BE2C (cell line): Measurements from ENCODE around the gene ASAP3.

Experiments used
- DNase-seq: peaks from one replicate; pipeline ENCODE4 v3.0.0-alpha.2; 2020
- H3K27me3 ChIP-seq: fragments of 250-450 bp; sonication (Bioruptor Pico); 2 replicates; pipeline ENCODE4 v1.5.1; 2020; ENCODE audit warnings: mild to moderate bottlenecking
- H3K36me3 ChIP-seq: fragments of 250-450 bp; sonication (Bioruptor Pico); 2 replicates; pipeline ENCODE4 v1.5.1; 2020; ENCODE audit warnings: mild to moderate bottlenecking
- H3K4me1 ChIP-seq: fragments of 250-450 bp; sonication (Bioruptor Pico); 2 replicates; pipeline ENCODE4 v1.5.1; 2020
- H3K4me3 ChIP-seq: 2 replicates; pipeline ENCODE4 v1.5.1; 2011; ENCODE audit warnings: low read depth, low read length
- H3K9me3 ChIP-seq: fragments of 250-450 bp; sonication (Bioruptor Pico); 2 replicates; pipeline ENCODE4 v1.5.1; 2020
- TF ChIP-seq, protein P1 (sequence below): IDR thresholded peaks from 2 replicates; pipeline ENCODE4 v1.5.1; 2012; ENCODE audit warnings: mild to moderate bottlenecking, low read depth, low read length

Gene ASAP3

DNA sequence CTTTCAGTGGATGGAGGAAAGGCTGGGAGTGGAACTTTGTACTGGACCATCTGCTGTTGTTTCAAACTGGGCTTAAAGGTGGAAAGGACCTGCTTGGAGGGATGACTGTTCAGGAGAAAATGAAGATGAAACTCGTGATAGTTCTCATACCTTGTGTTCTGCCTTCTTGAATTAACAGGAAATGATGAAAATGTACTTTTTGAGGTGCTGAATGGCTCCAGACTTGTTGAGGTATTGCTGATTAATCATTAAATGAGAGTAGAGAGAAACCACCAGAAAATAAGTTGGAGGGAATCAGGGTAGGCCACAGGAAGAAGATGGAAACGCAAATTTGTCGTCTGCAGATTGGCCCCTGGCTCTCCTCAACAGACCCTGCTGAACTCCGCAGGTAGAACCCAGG, 88.1 kb downstream of the ASAP3 start:
- Histone ChIP-seq H3K36me3 (no peaks in the 10 kb centered on the region), H3K4me3 (no peak overlapping the region), H3K4me1 (peaks cover 11% of the 10 kb centered on the region), H3K9me3 (no peaks in the 10 kb centered on the region), H3K27me3 (no peaks in the 10 kb centered on the region)
- TF ChIP-seq, protein P1, sequence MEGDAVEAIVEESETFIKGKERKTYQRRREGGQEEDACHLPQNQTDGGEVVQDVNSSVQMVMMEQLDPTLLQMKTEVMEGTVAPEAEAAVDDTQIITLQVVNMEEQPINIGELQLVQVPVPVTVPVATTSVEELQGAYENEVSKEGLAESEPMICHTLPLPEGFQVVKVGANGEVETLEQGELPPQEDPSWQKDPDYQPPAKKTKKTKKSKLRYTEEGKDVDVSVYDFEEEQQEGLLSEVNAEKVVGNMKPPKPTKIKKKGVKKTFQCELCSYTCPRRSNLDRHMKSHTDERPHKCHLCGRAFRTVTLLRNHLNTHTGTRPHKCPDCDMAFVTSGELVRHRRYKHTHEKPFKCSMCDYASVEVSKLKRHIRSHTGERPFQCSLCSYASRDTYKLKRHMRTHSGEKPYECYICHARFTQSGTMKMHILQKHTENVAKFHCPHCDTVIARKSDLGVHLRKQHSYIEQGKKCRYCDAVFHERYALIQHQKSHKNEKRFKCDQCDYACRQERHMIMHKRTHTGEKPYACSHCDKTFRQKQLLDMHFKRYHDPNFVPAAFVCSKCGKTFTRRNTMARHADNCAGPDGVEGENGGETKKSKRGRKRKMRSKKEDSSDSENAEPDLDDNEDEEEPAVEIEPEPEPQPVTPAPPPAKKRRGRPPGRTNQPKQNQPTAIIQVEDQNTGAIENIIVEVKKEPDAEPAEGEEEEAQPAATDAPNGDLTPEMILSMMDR: no peak
- no peak for DNase-seq

DNA sequence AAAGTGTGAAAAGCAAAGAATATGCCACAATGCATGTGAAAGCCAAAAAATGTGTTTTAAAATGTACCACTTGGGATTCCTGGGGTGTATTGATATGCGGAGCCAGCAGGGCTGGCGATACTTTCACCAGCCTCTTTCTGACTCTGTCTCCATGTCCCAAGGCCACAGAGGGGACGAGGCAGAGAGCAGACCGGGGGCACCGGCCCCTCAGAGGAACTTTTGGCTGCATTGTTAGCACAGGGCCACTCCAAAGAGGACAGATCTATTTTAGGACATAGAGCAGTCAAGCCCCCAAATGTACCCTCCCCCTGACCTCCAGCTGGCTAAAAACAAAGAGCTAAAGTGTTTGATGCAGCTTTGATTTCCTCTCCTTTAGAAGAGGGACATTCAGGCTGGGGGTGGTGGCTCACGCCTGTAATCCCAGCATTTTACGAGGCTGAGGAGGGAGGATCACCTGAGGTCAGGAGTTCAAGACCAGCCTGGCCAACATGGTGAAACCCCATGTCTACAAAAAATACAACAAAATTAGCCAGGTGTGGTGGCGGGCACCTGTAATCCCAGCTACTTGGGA, 88.7 kb downstream of the ASAP3 start:
- peaks cover 11% of the 10 kb centered on the region for H3K4me1 ChIP-seq
- H3K36me3 ChIP-seq: no peaks in the 10 kb centered on the region
- no peak overlapping the region for H3K4me3 ChIP-seq
- TF ChIP-seq, protein P1: no peak
- H3K27me3 ChIP-seq: no peaks in the 10 kb centered on the region
- no peaks in the 10 kb centered on the region for H3K9me3 ChIP-seq
- no peak for DNase-seq

DNA sequence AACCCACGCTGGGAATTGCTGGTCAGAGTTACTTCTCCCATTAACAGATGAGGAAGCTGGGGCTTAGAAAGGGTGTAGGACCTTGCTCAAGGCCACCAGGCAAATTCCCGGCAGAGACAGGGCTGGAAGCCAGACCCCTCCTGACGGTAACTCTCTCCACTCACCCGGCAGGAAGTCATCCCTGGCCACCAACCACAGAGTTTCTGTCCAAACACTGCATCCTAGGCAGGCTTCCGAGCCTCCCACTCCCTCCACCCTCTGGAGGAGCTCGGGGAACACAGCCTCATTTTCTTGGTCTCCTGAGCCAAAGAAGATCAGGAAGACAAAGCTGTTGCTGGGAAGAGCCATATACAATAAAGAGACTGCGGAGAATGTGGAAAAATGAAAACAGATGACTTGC, 89.3 kb downstream of the ASAP3 start:
- peaks cover 11% of the 10 kb centered on the region for H3K4me1 ChIP-seq
- peak; percentile 45 for DNase-seq
- no peaks in the 10 kb centered on the region for H3K36me3 ChIP-seq
- TF ChIP-seq, protein P1: no peak
- no peak overlapping the region for H3K4me3 ChIP-seq
- no peaks in the 10 kb centered on the region for H3K27me3 ChIP-seq
- H3K9me3 ChIP-seq: no peaks in the 10 kb centered on the region

DNA sequence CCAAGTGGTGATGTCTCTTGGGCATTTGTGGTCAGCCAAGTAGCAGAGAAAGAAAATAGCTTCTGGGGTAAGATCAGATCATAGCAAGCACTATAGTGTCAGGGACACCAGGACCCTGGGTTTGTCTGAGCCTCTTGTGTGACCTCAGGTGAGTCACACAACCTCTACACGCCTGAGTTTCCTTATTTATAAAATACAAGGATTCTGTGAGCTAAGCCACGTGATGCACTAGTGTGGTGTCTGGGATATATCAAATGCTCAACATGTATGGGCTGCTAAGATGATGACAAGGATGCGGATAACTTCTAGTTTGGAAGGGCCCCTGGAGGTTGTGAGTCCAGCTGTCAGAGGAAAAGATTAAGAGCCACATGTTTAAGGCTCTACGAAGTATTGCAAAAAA, 89.8 kb downstream of the ASAP3 start:
- Histone ChIP-seq H3K4me1 (peaks cover 11% of the 10 kb centered on the region), H3K4me3 (no peak overlapping the region), H3K27me3 (no peaks in the 10 kb centered on the region), H3K36me3 (no peaks in the 10 kb centered on the region), H3K9me3 (no peaks in the 10 kb centered on the region)
- DNase-seq: peak; percentile 15
- TF ChIP-seq, protein P1: no peak

DNA sequence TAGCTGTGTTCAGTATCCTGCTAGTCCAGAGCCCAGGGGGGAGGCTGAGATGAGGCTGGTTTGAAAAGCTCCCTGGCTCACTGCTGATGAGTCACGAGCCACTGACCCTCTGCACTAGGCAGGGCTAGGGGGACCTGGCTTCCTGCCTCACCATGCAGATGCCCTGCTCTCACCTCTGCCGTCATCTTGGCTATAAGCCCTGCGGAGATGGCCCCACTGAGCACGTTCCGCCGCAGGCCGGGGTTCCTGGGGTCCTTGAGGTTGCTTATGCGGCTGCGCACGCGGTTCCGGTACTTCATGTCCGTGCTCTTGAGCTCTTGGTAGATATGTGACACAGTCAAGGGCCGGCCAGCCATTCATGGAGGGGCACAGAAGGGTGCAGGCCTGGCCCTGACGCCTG, 90.3 kb downstream of the ASAP3 start:
- no peak overlapping the region for H3K4me3 ChIP-seq
- DNase-seq: peak; percentile 42
- no peaks in the 10 kb centered on the region for H3K36me3 ChIP-seq
- H3K9me3 ChIP-seq: no peaks in the 10 kb centered on the region
- no peaks in the 10 kb centered on the region for H3K27me3 ChIP-seq
- H3K4me1 ChIP-seq: peaks cover 11% of the 10 kb centered on the region
- TF ChIP-seq, protein P1: no peak

DNA sequence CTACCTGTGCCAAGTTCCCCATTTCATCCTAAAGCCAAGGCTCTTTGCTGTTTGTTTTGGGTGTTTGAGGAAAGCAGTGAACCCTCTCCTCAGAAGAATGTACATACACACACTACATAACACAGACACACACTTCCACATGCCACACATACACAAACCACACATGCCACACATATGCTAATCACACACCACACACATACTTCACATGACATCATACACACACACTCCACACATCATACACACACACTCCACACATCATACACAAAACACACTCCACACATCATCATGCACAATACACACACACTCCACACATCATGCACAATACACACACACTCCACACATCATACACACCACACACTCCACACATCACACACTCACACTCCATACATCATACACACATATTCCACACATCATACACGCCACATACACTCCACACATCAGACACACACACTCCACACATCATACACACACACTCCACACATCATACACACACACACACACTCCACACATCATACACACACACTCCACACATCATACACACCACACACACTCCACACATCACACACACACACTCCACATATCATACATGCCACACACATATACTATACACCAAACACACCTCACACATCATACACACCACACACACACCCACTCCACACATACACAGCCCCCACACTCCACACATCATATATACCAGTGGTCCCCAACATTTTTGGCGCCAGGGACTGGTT, 91.7 kb downstream of the ASAP3 start:
- H3K36me3 ChIP-seq: no peaks in the 10 kb centered on the region
- no peaks in the 10 kb centered on the region for H3K9me3 ChIP-seq
- no peak for DNase-seq
- no peaks in the 10 kb centered on the region for H3K27me3 ChIP-seq
- peaks cover 11% of the 10 kb centered on the region for H3K4me1 ChIP-seq
- no peak overlapping the region for H3K4me3 ChIP-seq
- TF ChIP-seq, protein P1: no peak
